Natural killer cell (primary cell): Measurements from ENCODE around the gene SGTB. TPM values are rescaled to one million over a fixed set of nuclear protein-coding genes. Genes with fewer than 3 reads are reported as not detected.

ENCODE experiments used
- ATAC-seq, 3 donors: fragments of 150-1000 bp in 2 of 3; fragments of 200-7000 bp in 1 of 3; cut with Tn5 transposase; 1 replicate in 1 of 3; 2 replicates in 2 of 3; pipeline ENCODE4 v1.10.0; 2021; ENCODE audit warnings: mild to moderate bottlenecking in 2 of 3, moderate library complexity in 2 of 3
- DNase-seq, 2 donors: peaks; one replicate each; pipeline versions ENCODE4 v3.0.0 to v3.0.0-alpha.2; 2013 to 2021; ENCODE audit warnings: mixed read lengths in 1 of 2
- H3K27ac ChIP-seq: one replicate; pipeline ENCODE4 v1.5.1; 2013; ENCODE audit warnings: mild to moderate bottlenecking, low read length
- H3K27me3 ChIP-seq: one replicate; pipeline ENCODE4 v1.6.1; 2013; ENCODE audit warnings: low read length; ENCODE audit not compliant: control insufficient read depth, insufficient read depth
- H3K36me3 ChIP-seq: one replicate; pipeline ENCODE4 v1.6.1; 2013; ENCODE audit warnings: low read length; ENCODE audit not compliant: control insufficient read depth, insufficient read depth
- H3K4me1 ChIP-seq: one replicate; pipeline ENCODE4 v1.6.1; 2013; ENCODE audit warnings: low read length; ENCODE audit not compliant: control insufficient read depth, insufficient read depth
- H3K4me3 ChIP-seq: one replicate; pipeline ENCODE4 v1.5.1; 2013; ENCODE audit warnings: low read length
- H3K9me3 ChIP-seq: one replicate; pipeline ENCODE4 v1.6.1; 2013; ENCODE audit warnings: low read length; ENCODE audit not compliant: control insufficient read depth, insufficient read depth
- H3K27ac Mint-ChIP-seq, 2 donors: one replicate each; pipeline ENCODE4 v1.8.0; 2022; ENCODE audit warnings: mild to moderate bottlenecking in 2 of 2, mixed read lengths in 2 of 2, moderate library complexity in 1 of 2
- H3K27me3 Mint-ChIP-seq, 2 donors: one replicate each; pipeline ENCODE4 v1.8.0; 2022; ENCODE audit warnings: low read depth in 2 of 2, mixed read lengths in 2 of 2
- H3K36me3 Mint-ChIP-seq: one replicate; pipeline ENCODE4 v1.8.0; 2022; ENCODE audit warnings: mixed read lengths
- H3K4me1 Mint-ChIP-seq, 2 donors: one replicate each; pipeline ENCODE4 v1.8.0; 2022; ENCODE audit warnings: mixed read lengths in 2 of 2
- H3K4me3 Mint-ChIP-seq: one replicate; pipeline ENCODE4 v1.8.0; 2022; ENCODE audit warnings: mild to moderate bottlenecking, moderate library complexity, mixed read lengths
- H3K9me3 Mint-ChIP-seq, 2 donors: one replicate each; pipeline ENCODE4 v1.8.0; 2022; ENCODE audit warnings: mixed read lengths in 2 of 2
- CTCF ChIP-seq: fragments of 200-600 bp; IDR thresholded peaks from one replicate; pipeline ENCODE4 v1.8.0; 2022; ENCODE audit warnings: antibody characterized with exemption
- WGBS: methylation state at CpG from one replicate; pipeline ENCODE4 v1.1.7; 2013; ENCODE audit warnings: missing lambda C conversion rate; ENCODE audit not compliant: insufficient coverage; 5-methylcytosine and 5-hydroxymethylcytosine counted together
- intact Hi-C: fragments of 100-400 bp; cut with micrococcal nuclease; formaldehyde crosslinking; loops from one replicate; pipeline ENCODE4 v1.14.2; 2022
- total RNA-seq, 4 donors: library from RNA; stranded (reverse); fragments of 120-200 nt in 1 of 4; gene quantifications; one replicate each; pipeline versions ENCODE4 v1.2.3 to v1.2.4, GENCODE V29; 2013 to 2022

The SGTB gene
- total RNA-seq, 3 donors from 2014 or later (not counting 1 experiment from before 2014, with no cell fraction given), result 6.9 to 12.0 (median 10.0) TPM

GRCh38 chr5:65742565-65743231 lies 20.8 kb upstream of the SGTB start:
- Mint-ChIP-seq H3K9me3 (no peaks in the 10 kb centered on the region), H3K4me3 (no peak overlapping the region), H3K27me3 (peaks cover 0 to 2% of the 10 kb centered on the region in 2 donors), H3K27ac (no peak overlapping the region), H3K4me1 (no peaks in the 10 kb centered on the region), H3K36me3 (no peaks in the 10 kb centered on the region)
- peak in 2 of 3 donors; percentile 37 to 57 for ATAC-seq
- Histone ChIP-seq H3K27me3 (no peaks in the 10 kb centered on the region), H3K36me3 (no peaks in the 10 kb centered on the region), H3K27ac (no peak overlapping the region), H3K9me3 (no peaks in the 10 kb centered on the region), H3K4me3 (no peak overlapping the region), H3K4me1 (no peaks in the 10 kb centered on the region)
- intact Hi-C loops, result no loop called here
- peak in 1 of 2 donors; percentile 55 for DNase-seq
- peak; percentile 42 for TF ChIP-seq CTCF
- WGBS, result 0% methylated on average over 1 of the region's 4 CpGs

GRCh38 chr5:65739162-65739561 lies 17.3 kb upstream of the SGTB start:
- intact Hi-C loops, result no loop called here
- Mint-ChIP-seq H3K27ac (no peak overlapping the region), H3K4me3 (no peak overlapping the region), H3K36me3 (no peaks in the 10 kb centered on the region), H3K4me1 (no peaks in the 10 kb centered on the region), H3K9me3 (no peaks in the 10 kb centered on the region), H3K27me3 (peaks cover 0 to 11% of the 10 kb centered on the region in 2 donors)
- Histone ChIP-seq H3K27me3 (no peaks in the 10 kb centered on the region), H3K36me3 (no peaks in the 10 kb centered on the region), H3K4me1 (no peaks in the 10 kb centered on the region), H3K9me3 (no peaks in the 10 kb centered on the region), H3K27ac (no peak overlapping the region), H3K4me3 (no peak overlapping the region)
- no peak for ATAC-seq
- DNase-seq, result no peak
- no peak for TF ChIP-seq CTCF

- 68% methylated on average over 1 of the region's 4 CpGs for WGBS
- TF ChIP-seq CTCF, result no peak
- H3K27ac Mint-ChIP-seq, result no peak overlapping the region
These were observed 16.4 kb upstream of the SGTB start for GRCh38 chr5:65738305-65738704.

GRCh38 chr5:65737842-65738241 lies 15.9 kb upstream of the SGTB start:
- Histone ChIP-seq H3K27ac (no peak overlapping the region), H3K36me3 (no peaks in the 10 kb centered on the region), H3K27me3 (no peaks in the 10 kb centered on the region), H3K9me3 (no peaks in the 10 kb centered on the region), H3K4me3 (no peak overlapping the region), H3K4me1 (no peaks in the 10 kb centered on the region)
- no peak for DNase-seq
- Mint-ChIP-seq H3K9me3 (no peaks in the 10 kb centered on the region), H3K4me3 (no peak overlapping the region), H3K4me1 (no peaks in the 10 kb centered on the region), H3K27ac (no peak overlapping the region), H3K36me3 (no peaks in the 10 kb centered on the region), H3K27me3 (peaks cover 0 to 11% of the 10 kb centered on the region in 2 donors)
- ATAC-seq, result no peak
- intact Hi-C loops, result no loop called here
- WGBS, result 87% methylated on average over 7 of the region's 7 CpGs
- no peak for TF ChIP-seq CTCF

More at GRCh38 chr5:65738305-65738704, 16.4 kb upstream of the SGTB start:
- Histone ChIP-seq H3K4me1 (no peaks in the 10 kb centered on the region), H3K36me3 (no peaks in the 10 kb centered on the region), H3K9me3 (no peaks in the 10 kb centered on the region), H3K4me3 (no peak overlapping the region), H3K27ac (no peak overlapping the region), H3K27me3 (no peaks in the 10 kb centered on the region)
- ATAC-seq, result no peak
- Mint-ChIP-seq H3K36me3 (no peaks in the 10 kb centered on the region), H3K4me1 (no peaks in the 10 kb centered on the region), H3K27me3 (peaks cover 0 to 11% of the 10 kb centered on the region in 2 donors), H3K9me3 (no peaks in the 10 kb centered on the region), H3K4me3 (no peak overlapping the region)
- DNase-seq, result no peak
- intact Hi-C loops, result no loop called here
